SK-N-SH (cell line): ENCODE data around the gene CACNA2D4. TPM values are rescaled to one million over a fixed set of nuclear protein-coding genes. Genes with fewer than 3 reads are reported as not detected.

Source experiments
- CTCF ChIA-PET: fragments of 300-600, 350-600 bp; formaldehyde crosslinking; extraction: SDS; loops from one replicate; lab custom pipeline; 2021; lab: Yijun Ruan, JAX
- POLR2A ChIA-PET: fragments of 350-600 bp; sonication (Branson Sonifier 250); formaldehyde crosslinking; extraction: SDS; loops from one replicate; lab custom pipeline; 2020; ENCODE audit warnings: antibody characterized with exemption, inconsistent platforms; lab: Yijun Ruan, JAX
- DNase-seq: peaks from one replicate; pipeline ENCODE4 v3.0.0; 2012
- H2AFZ ChIP-seq: fragments of 200-600 bp; sonication (generic); 2 replicates; pipeline ENCODE4 v1.8.1; 2016; ENCODE audit warnings: antibody characterized with exemption, mild to moderate bottlenecking, low read depth
- H3F3A ChIP-seq: fragments of 200-600 bp; sonication (generic); replicated peaks from 2 replicates; pipeline ENCODE3; 2016; ENCODE audit warnings: antibody characterized with exemption, mild to moderate bottlenecking; ENCODE audit not compliant: insufficient read depth
- H3K27ac ChIP-seq, 2 experiments: fragments of 200-500 bp in 1 of 2; fragments of 200-600 bp in 1 of 2; sonication (Bioruptor generic) in 1 of 2; sonication (generic), shearing (Covaris generic) in 1 of 2; 2 replicates each; pipeline versions ENCODE4 v1.5.1 to v1.6.1; 2014 to 2016; ENCODE audit warnings: low read depth in 2 of 2, inconsistent platforms in 1 of 2, low read length in 1 of 2, mild to moderate bottlenecking in 1 of 2, mixed read lengths in 1 of 2
- H3K27me3 ChIP-seq: fragments of 200-600 bp; sonication (generic), shearing (Covaris generic); 2 replicates; pipeline ENCODE4 v1.6.1; 2016; ENCODE audit warnings: mixed run types; ENCODE audit not compliant: insufficient read depth
- H3K36me3 ChIP-seq, 2 experiments: fragments of 200-500 bp in 1 of 2; fragments of 200-600 bp in 1 of 2; sonication (Bioruptor generic) in 1 of 2; sonication (generic) in 1 of 2; replicated peaks in 1 of 2; 2 replicates each; pipeline versions ENCODE3 to v1.5.1; 2014 to 2016; ENCODE audit warnings: low read length in 1 of 2, mild to moderate bottlenecking in 1 of 2; ENCODE audit not compliant: insufficient read depth in 2 of 2, control insufficient read depth in 1 of 2
- H3K4me1 ChIP-seq, 2 experiments: fragments of 200-500 bp in 1 of 2; fragments of 200-600 bp in 1 of 2; sonication (Bioruptor generic) in 1 of 2; sonication (generic), shearing (Covaris generic) in 1 of 2; 2 replicates each; pipeline versions ENCODE4 v1.5.1 to v1.6.1; 2014 to 2016; ENCODE audit warnings: low read depth in 1 of 2, low read length in 1 of 2, mixed run types in 1 of 2; ENCODE audit not compliant: insufficient read depth in 2 of 2, control insufficient read depth in 1 of 2
- H3K4me2 ChIP-seq: fragments of 200-600 bp; sonication (generic), shearing (Covaris generic); 2 replicates; pipeline ENCODE4 v1.6.1; 2017; ENCODE audit warnings: mixed run types
- H3K4me3 ChIP-seq, 2 experiments: fragments of 200-500 bp in 1 of 2; fragments of 200-600 bp in 1 of 2; sonication (Bioruptor generic) in 1 of 2; sonication (generic), shearing (Covaris generic) in 1 of 2; 2 replicates each; pipeline versions ENCODE4 v1.5.1 to v1.8.1; 2014 to 2016; ENCODE audit warnings: low read depth in 2 of 2, inconsistent platforms in 1 of 2, low read length in 1 of 2, mild to moderate bottlenecking in 1 of 2, mixed read lengths in 1 of 2, moderate library complexity in 1 of 2
- H3K79me2 ChIP-seq: fragments of 200-600 bp; sonication (generic); 2 replicates; pipeline ENCODE4 v1.8.1; 2017; ENCODE audit warnings: mild to moderate bottlenecking; ENCODE audit not compliant: insufficient read depth
- H3K9ac ChIP-seq: fragments of 200-600 bp; sonication (generic); 2 replicates; pipeline ENCODE4 v1.6.1; 2017; ENCODE audit warnings: mixed run types
- H3K9me2 ChIP-seq: fragments of 200-600 bp; sonication (generic); 2 replicates; pipeline ENCODE4 v1.6.1; 2017; ENCODE audit warnings: mixed run types
- H3K9me3 ChIP-seq: fragments of 200-600 bp; sonication (generic); 2 replicates; pipeline ENCODE4 v1.6.1; 2017; ENCODE audit warnings: mixed run types, mild to moderate bottlenecking, moderate library complexity
- H4K20me1 ChIP-seq: fragments of 200-600 bp; sonication (generic); 2 replicates; pipeline ENCODE4 v1.6.1; 2017; ENCODE audit warnings: mild to moderate bottlenecking, mixed run types; ENCODE audit not compliant: insufficient read depth
- ELF1 ChIP-seq: IDR thresholded peaks from 2 replicates; pipeline ENCODE4 v1.4.0; 2012
- EP300 ChIP-seq, 2 experiments: IDR thresholded peaks; 2 replicates each; pipeline versions ENCODE4 v1.4.0 to v1.6.1; 2012; ENCODE audit warnings: borderline replicate concordance in 1 of 2, low read depth in 1 of 2, low read length in 1 of 2
- EZH2phosphoT487 ChIP-seq: fragments of 200-600 bp; sonication (generic); IDR thresholded peaks from 2 replicates; pipeline ENCODE4 v1.6.1; 2017; ENCODE audit warnings: low read depth, mixed run types, mild to moderate bottlenecking, antibody characterized with exemption, moderate library complexity, borderline replicate concordance
- FOSL2 ChIP-seq: IDR thresholded peaks from 2 replicates; pipeline ENCODE4 v1.4.0; 2012; ENCODE audit warnings: low read depth, mild to moderate bottlenecking, moderate library complexity, borderline replicate concordance
- JUND ChIP-seq: IDR thresholded peaks from 2 replicates; pipeline ENCODE4 v1.4.0; 2012
- NFIC ChIP-seq: IDR thresholded peaks from 2 replicates; pipeline ENCODE4 v1.4.0; 2012; ENCODE audit warnings: borderline replicate concordance
- NRF1 ChIP-seq: IDR thresholded peaks from 2 replicates; pipeline ENCODE4 v1.6.1; 2012; ENCODE audit warnings: low read depth, mild to moderate bottlenecking, low read length
- POLR2AphosphoS5 ChIP-seq: IDR thresholded peaks from 2 replicates; pipeline ENCODE4 v1.6.1; 2012; ENCODE audit warnings: low read depth, low read length
- RAD21 ChIP-seq: IDR thresholded peaks from 2 replicates; pipeline ENCODE4 v1.6.1; 2012; ENCODE audit warnings: mild to moderate bottlenecking, low read length
- RCOR1 ChIP-seq: fragments of 150-350 bp; IDR thresholded peaks from 2 replicates; pipeline ENCODE4 v1.6.1; 2017; ENCODE audit warnings: antibody characterized with exemption, low read length
- RFX5 ChIP-seq: IDR thresholded peaks from 2 replicates; pipeline ENCODE4 v1.6.1; 2012; ENCODE audit warnings: mild to moderate bottlenecking, improper control_type of control experiment, low read length
- RXRA ChIP-seq: IDR thresholded peaks from 2 replicates; pipeline ENCODE4 v1.4.0; 2012; ENCODE audit warnings: low read depth, mild to moderate bottlenecking, borderline replicate concordance
- SIN3A ChIP-seq: IDR thresholded peaks from 2 replicates; pipeline ENCODE4 v1.6.1; 2012; ENCODE audit warnings: low read depth, mild to moderate bottlenecking, low read length, moderate library complexity, borderline replicate concordance
- SMC3 ChIP-seq: IDR thresholded peaks from 2 replicates; pipeline ENCODE4 v1.6.1; 2012; ENCODE audit warnings: low read depth, low read length, improper control_type of control experiment
- TAF1 ChIP-seq: IDR thresholded peaks from 2 replicates; pipeline ENCODE4 v1.6.1; 2012; ENCODE audit warnings: low read depth, mild to moderate bottlenecking, low read length, moderate library complexity, borderline replicate concordance
- TCF12 ChIP-seq: IDR thresholded peaks from 2 replicates; pipeline ENCODE4 v1.4.0; 2012
- YY1 ChIP-seq: IDR thresholded peaks from 2 replicates; pipeline ENCODE4 v1.4.0; 2012; ENCODE audit warnings: low read depth, mild to moderate bottlenecking
- WGBS: methylation state at CpG from one replicate; pipeline ENCODE4 v1.1.6; 2017; ENCODE audit warnings: low lambda C conversion rate; 5-methylcytosine and 5-hydroxymethylcytosine counted together
- polyA plus RNA-seq, 3 experiments: library from polyadenylated mRNA; depleted of rRNA; stranded (reverse); fragments of >200 nt; gene quantifications; 2 replicates each; pipeline ENCODE4 v1.2.3, GENCODE V29; 2012
- TF ChIP-seq, protein P1 (sequence below): fragments of 150-350 bp; IDR thresholded peaks from 2 replicates; pipeline ENCODE4 v1.6.1; 2017; ENCODE audit warnings: antibody characterized with exemption, low read length, low read depth, borderline replicate concordance
- TF ChIP-seq, protein P2 (sequence below): IDR thresholded peaks from 2 replicates; pipeline ENCODE4 v1.6.1; 2012; ENCODE audit warnings: mild to moderate bottlenecking, low read depth, low read length, moderate library complexity
- TF ChIP-seq, protein P3 (sequence below): IDR thresholded peaks from 2 replicates; pipeline ENCODE4 v1.4.0; 2012; ENCODE audit warnings: low read depth

CACNA2D4 gene
- polyA plus RNA-seq, 1 of the 3 experiments (the other 2 are of a cell fraction) = 0.02 TPM

DNA sequence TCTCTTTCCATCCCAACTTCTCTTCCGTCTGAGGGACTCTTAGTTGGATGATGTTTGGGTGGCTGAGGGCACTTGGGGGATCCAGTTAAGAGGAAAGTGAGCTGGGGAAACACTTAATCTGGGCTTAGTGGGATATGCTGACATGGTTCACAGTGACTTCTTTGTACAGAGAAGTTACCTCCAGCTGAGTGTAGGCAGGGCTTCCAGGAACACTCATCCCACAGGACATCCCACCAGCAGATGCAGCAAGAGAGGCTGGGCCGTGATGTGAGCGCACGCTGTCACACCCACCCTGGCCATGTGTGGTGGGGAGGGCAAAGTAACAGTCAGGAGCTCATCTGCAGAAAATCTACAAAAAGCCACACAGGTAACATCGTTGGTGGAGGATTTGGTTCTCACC, 832 bp upstream of the CACNA2D4 start:
- Histone ChIP-seq H3K36me3 (no peaks in the 10 kb centered on the region), H3K9ac (no peak overlapping the region), H3K79me2 (no peaks in the 10 kb centered on the region), H3K9me3 (no peaks in the 10 kb centered on the region), H2AFZ (no peak overlapping the region), H3K9me2 (no peaks in the 10 kb centered on the region), H3K4me1 (peaks cover 0 to 25% of the 10 kb centered on the region in 2 experiments; a peak in 1 of 4 replicates), H3K4me2 (no peak overlapping the region), H4K20me1 (no peaks in the 10 kb centered on the region), H3K27ac (no peak overlapping the region), H3F3A (no peaks in the 10 kb centered on the region), H3K4me3 (no peak overlapping the region), H3K27me3 (no peaks in the 10 kb centered on the region)
- WGBS = 90% methylated on average over 5 of the region's 5 CpGs
- TF ChIP-seq SIN3A = no peak
- TF ChIP-seq POLR2AphosphoS5 = no peak
- TF ChIP-seq ELF1 = no peak
- TF ChIP-seq FOSL2 = no peak
- TF ChIP-seq RAD21 = no peak
- TF ChIP-seq, protein P1, sequence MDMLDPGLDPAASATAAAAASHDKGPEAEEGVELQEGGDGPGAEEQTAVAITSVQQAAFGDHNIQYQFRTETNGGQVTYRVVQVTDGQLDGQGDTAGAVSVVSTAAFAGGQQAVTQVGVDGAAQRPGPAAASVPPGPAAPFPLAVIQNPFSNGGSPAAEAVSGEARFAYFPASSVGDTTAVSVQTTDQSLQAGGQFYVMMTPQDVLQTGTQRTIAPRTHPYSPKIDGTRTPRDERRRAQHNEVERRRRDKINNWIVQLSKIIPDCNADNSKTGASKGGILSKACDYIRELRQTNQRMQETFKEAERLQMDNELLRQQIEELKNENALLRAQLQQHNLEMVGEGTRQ = no peak
- TF ChIP-seq TCF12 = no peak
- TF ChIP-seq JUND = no peak
- no peak for TF ChIP-seq NFIC
- TF ChIP-seq TAF1 = no peak
- TF ChIP-seq NRF1 = no peak
- TF ChIP-seq RCOR1 = no peak
- TF ChIP-seq RXRA = no peak
- TF ChIP-seq SMC3 = no peak
- TF ChIP-seq YY1 = no peak
- TF ChIP-seq EZH2phosphoT487 = no peak
- TF ChIP-seq EP300 (IDR thresholded peaks at IDR 0.05; ENCODE audit: borderline replicate concordance in 1 of 2, low read depth in 1 of 2, low read length in 1 of 2) = no peak
- TF ChIP-seq, protein P2, sequence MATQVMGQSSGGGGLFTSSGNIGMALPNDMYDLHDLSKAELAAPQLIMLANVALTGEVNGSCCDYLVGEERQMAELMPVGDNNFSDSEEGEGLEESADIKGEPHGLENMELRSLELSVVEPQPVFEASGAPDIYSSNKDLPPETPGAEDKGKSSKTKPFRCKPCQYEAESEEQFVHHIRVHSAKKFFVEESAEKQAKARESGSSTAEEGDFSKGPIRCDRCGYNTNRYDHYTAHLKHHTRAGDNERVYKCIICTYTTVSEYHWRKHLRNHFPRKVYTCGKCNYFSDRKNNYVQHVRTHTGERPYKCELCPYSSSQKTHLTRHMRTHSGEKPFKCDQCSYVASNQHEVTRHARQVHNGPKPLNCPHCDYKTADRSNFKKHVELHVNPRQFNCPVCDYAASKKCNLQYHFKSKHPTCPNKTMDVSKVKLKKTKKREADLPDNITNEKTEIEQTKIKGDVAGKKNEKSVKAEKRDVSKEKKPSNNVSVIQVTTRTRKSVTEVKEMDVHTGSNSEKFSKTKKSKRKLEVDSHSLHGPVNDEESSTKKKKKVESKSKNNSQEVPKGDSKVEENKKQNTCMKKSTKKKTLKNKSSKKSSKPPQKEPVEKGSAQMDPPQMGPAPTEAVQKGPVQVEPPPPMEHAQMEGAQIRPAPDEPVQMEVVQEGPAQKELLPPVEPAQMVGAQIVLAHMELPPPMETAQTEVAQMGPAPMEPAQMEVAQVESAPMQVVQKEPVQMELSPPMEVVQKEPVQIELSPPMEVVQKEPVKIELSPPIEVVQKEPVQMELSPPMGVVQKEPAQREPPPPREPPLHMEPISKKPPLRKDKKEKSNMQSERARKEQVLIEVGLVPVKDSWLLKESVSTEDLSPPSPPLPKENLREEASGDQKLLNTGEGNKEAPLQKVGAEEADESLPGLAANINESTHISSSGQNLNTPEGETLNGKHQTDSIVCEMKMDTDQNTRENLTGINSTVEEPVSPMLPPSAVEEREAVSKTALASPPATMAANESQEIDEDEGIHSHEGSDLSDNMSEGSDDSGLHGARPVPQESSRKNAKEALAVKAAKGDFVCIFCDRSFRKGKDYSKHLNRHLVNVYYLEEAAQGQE = no peak
- no peak for TF ChIP-seq RFX5
- TF ChIP-seq, protein P3, sequence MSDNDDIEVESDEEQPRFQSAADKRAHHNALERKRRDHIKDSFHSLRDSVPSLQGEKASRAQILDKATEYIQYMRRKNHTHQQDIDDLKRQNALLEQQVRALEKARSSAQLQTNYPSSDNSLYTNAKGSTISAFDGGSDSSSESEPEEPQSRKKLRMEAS = no peak
- ChIA-PET CTCF (interaction anchor here (5.5 kb wide), 1 partner anchor 21 kb away, joined by 40 read pairs; no protein-coding TSS in a partner anchor), POLR2A (no interaction called here)
- DNase-seq = peak; percentile 9
